Testis (tissue), 2 donors: ENCODE measurements around the gene FCN3.

Experiments used
- CTCF ChIP-seq, 3 experiments: fragments of 450-650 bp in 2 of 3; fragments of 200-600 bp in 1 of 3; sonication (generic) in 1 of 3; IDR thresholded peaks; one replicate each; pipeline ENCODE4 v1.5.1; 2016 to 2019; ENCODE audit warnings: antibody characterized with exemption in 3 of 3, mild to moderate bottlenecking in 2 of 3, moderate library complexity in 1 of 3
- POLR2A ChIP-seq: fragments of 450-650 bp; IDR thresholded peaks from one replicate; pipeline ENCODE4 v1.6.1; 2017; ENCODE audit warnings: antibody characterized with exemption, mild to moderate bottlenecking, moderate library complexity

- no peak for TF ChIP-seq CTCF (IDR thresholded peaks at IDR 0.05)
- TF ChIP-seq POLR2A = no peak
These were observed 43.2 kb downstream of the FCN3 start for GRCh38 chr1:27331426-27331825.
